NCI-H2107 treated with DMSO at 0.1 percent for 48 hours (cell line): ENCODE data around the gene ULK3.

ENCODE experiments used
- DNase-seq: peaks from one replicate; lab custom pipeline; 2025; ENCODE audit not compliant: unreplicated experiment; lab: John Stamatoyannopoulos, UW

The ULK3 gene

DNA sequence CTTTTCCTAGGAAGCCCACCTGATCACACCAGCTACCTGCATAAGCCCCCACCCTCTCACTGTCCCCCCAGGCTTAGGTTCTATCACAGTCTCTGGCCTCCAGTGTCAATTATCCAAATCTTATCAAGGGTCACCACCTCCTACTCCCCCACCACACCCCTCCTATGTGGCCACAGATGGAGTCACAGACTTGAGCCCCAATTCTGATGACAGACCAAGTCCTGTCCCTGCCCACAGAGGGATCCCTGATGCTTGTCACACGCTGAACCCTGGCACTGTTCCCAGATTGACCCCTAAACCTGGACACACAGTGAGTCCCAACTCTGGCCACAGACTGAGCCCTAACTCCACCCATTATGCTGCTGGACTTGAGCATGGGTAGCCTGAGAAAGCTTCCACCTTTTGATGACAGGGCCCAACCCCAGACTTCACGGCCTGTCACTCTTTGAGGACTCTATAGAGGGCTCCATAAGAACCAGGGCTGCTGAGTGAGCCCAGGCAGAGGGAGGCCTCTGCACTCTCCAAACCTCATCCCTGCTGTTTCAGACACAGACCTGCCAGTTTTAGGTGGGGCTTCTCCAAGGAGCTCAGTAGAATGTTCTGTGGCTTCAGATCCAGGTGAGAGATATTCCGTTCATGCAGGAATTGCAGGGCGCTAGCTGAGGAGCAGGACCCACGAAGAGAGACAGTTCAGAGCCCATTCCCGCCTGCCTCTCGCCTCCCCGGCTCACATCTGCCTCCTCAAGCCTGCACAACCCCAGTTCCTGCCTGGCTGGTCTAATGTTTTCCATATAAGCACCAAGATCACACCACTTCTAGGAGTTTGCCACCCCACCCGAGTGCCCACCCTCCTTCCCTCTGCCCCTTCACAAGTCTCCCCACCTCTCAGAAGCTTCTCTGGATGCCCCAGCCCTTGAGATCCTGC is 1.8 kb downstream of the ULK3 start:
- no peak for DNase-seq

DNA sequence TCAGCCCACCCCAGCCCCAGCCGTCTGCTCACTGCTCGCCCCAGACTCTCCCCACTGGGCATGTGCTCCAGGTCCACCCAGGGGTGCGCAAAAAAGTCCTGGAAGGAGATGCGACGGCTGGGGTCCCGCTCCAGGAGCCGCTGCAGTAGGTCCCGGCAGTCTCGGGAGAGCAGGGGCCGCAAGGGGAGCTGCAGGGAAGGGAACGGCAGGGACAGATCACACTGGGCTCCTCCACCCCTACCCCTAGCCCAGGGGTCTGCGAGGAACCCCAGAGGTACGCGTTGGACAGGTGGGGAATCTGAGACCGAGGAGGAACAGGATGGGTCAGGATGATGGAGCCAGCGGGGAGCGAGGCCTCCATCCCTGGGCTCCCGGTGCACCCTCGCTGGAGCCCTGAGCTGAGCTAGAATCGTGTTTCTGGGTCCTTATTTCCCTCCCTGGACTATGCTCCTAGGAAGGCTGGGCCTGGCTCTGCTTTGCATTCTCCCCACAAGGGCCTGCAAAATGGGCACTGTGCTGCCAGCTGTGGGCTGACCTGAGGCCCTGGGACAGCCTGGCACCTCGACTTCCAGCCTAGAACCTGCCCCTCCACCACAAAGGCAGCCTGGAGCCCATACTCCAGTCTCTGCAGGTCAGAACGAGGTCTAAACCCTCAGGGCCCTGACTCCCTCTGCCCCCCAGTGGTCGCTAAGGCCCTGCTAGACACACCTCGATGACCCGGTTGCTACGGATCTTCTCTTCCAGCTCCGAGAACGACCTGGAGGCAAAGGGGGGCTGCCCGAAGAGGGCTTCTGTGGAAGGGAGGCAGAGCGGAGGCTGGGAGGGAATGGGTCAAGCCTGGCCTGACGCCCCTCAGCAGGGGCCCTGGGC is 3.2 kb downstream of the ULK3 start:
- no peak for DNase-seq

DNA sequence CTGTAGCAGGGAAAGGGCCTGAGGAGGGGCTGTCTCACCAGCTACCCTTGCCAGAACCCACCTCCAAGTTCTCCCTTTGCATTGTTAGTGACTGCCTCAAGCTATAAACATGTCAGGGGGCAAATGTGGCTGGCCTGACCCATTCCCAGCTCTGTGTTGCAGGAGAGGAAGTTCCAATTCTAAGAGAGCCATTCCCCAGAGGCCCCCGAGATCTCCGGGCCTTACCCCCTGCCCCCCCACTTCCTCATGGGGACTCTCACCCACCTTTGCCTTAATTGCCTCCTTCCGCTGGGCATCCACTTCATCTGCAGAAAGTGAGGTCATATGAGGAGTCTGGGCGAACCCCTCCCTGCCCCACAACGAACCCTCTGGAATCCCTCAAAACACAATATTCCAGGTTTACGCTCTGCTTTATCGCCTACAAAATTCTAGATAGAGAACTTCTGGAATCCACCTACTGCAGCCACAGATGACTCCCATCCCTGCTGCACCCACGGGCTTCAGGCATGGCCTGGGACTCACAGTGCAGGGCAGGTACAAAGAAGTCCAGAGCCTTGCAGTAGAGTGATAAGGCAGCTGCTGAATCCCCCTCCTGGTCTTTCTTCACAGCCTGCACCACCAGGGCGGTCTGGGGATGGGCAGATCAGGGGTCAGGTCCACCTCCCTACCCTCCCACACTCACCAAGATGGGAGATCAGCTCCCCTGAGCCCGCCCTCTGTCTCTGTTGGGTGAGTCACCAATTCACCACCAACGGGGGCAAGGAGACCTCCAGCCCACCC is 4.0 kb downstream of the ULK3 start:
- no peak for DNase-seq

DNA sequence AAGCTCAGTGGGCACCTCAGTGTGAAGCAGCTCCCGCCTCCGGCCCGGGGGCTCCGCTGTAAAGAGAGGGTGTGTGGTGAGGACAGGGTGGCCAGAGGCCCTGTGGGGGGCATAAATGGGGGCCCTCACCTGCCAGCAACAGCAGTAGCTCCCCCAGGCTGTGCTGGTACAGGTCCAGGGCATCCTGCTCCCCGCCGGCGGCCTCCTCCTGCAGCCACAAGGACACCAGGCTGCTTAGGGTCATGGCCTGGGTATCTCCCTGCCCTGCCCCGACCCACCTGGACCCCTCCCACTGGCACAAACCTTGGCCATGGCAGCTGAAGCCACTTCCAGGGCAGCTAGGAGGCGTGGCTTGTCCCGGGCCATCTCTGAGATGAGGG is 4.8 kb downstream of the ULK3 start:
- no peak for DNase-seq

DNA sequence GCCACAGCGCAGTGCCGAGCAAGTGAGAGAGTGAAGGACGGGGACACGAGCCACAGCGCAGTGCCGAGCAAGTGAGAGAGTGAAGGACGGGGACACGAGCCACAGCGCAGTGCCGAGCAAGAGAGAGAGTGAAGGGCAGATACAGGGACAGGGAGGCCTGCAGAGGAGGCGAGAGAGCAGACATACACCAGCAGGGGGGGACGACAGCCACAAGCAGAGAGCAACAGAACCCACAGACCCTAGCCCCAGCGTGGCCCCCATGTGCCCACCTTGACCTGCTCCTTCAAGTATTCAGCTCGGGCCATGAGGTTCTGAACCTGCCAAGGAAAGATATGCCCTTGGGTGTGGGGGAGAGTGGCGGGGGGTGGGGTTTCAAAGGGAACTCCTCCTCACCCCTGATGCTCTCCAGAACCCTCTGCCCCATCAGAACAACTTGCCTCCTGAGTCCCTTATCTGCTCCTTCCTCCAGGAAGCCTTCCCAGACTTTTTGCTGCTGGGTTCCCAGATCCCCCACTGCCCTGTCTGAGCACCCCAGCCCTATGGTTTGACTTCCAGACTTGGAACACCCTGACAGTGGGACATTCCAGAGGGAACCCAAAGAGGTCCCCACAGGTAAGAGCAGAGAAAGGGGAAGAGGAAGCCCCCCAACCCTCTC is 5.3 kb downstream of the ULK3 start:
- DNase-seq, result no peak

DNA sequence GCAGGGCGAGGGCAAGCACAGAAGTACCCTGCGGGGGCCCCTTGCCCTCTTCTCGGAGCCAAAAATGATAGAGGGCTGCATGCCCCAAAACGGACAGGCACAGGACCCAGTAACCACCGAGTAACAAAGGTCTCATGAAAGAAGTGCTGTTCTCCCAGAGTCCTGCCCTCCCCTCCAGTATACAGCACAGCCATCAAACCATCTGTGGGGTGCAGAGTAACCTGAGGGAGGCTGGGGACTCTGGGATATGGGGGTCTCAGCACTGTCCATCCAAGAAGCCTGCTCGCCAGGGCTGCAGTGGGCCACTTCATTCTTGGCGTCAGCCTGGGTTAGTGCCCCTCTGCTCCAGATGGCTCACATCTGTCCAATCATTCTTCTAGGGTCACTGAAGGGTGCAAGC is 6.1 kb downstream of the ULK3 start:
- DNase-seq, result no peak

DNA sequence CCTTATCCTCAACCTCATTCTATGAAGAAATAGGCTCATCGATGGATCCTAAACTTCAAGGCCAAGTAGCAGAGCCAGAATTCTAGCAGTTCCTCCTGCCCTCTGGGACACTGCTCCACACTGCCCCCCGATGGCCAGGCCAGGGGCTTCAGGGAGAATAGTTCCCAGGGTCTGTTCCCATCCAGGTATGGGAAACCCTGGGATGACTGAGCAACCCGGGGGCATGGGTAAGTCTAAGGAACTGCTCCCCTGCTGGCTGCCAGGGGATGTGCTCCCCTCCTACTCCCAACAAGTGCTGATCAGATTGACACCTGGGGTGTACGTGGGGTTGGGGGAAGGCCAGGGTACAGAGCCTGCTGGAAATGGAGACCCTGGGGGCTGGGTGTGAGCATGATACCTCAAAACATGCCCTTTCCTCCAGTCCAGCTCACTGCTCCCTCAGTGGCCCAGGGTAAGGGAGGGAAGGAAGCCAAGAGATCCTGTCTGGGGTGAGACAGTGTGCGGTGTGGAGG is 7.6 kb downstream of the ULK3 start:
- no peak for DNase-seq

DNA sequence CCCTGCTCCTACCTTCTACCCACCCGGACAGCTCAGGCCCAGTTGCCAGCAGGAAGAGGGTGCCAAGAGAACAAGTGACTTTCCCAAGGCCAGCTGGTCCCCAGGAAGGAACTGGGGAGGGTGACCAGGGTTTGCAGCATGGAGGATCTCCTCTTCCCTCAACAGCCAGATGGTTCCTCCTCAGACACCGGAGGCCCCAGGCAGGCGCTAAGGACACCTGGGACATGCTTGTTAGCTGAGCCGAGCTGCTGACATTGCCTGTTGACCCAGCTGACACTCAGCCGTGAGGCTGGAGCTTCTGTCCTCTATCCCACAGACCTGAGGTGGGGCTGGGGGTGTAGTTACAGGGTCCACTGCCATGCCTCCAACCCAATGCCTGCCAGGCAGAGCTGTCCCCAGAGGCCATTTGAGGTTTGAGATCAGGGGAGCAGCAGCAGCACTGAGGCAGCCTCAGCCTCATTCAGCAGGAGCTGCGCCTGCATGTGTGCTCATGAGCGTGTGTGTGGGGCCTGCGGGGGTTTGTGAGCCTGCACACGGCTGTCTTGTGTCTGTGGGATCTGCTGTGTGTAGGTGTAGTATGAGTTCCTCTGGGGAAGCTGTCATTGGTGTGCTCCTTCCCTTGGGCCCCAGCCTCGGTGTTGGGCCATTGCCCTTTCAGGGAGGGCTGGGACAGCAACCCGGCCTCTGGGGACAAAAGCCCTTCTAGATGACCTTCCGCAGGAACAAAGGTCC is 9.4 kb downstream of the ULK3 start:
- DNase-seq, result no peak

DNA sequence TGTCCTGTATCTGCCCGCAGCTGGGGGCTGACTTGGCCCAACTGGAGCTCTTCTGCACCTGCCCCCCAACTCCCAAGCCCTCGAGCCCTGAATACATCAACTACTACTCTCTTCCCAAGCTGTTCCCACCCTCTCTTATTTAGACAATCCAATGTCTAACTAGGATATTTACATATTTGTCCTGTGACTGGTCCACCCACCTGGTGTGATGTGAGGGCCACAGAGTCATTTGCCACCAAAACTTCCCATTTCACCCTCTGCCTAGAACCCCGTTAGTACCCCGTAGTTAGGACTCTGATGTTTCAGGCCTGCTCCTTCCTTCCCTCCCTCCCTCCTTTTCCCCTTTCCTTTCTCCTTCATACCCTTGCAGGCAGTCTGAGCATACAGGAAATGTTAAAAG is 10.1 kb downstream of the ULK3 start:
- DNase-seq, result no peak

DNA sequence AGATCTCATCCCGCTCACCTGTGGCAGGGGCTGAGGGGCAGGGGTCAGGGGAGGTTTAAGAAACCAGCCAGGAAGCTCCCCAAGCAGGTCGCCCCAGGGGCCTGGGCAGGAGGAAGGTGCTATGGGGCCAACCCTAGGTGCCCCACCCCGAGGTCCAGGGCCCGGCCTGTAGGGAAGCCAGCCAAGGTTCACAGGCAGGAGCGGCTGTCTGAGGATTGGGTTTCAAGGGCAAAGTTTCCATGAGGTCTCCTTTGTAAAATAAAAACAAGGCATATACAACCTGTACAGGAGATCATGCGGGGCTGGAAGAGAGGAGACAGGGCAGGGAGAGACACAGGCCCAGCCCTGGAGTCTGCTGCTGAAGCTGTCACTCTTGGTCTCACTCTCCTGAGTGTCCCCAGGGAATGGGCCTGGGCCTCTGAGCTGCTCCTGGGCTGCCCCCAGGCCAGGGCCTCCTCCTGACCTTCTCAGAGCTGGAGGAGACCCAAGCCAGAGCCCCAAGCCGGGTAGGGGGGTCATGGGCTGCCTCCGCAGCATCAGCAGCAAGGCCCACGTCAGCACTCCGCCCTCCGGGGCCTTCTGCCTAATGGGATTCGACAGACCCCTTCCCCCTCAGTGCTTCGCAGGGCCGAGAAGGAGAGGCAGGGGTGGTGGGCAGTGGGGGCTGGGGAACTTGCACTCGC is 11.0 kb downstream of the ULK3 start:
- DNase-seq, result no peak

DNA sequence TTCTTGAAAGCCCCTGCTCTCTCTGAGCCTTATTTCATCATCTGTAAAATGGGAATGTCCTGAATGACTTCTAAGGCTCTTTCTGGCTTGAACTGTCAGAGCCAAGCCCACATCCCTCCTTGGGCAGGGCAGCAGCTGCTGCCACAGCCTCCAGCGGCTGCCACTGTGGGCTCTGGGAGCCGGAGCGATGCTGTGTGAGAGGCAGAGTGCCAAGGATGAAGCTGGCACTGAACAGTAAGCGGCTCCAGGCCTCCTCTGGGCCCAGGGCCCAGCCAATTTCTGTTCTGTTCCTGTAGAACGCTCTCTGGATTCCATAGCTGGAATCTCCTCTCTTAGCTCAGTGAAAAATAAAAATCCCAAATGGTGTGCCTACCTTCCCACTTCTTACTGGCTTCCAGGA is 12.1 kb downstream of the ULK3 start:
- no peak for DNase-seq

DNA sequence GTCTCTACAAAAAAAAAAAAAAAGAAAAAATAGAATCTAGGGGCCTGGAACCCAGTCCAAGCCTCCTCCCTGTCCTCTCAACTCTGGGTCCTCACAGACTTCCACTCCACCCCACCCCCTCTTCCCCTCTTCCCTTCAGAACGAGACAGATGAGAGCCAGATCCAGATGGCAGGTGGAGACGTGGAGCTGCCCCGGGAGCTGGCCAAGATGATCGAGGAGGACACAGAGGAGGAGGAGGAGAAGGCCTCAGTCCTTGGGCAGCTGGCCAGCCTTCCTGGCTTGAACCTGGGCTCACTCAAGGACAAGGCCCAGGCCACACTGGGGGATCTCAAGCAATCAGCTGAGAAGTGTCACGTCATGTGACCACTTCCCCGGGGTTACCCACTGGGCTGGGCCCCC is 13.0 kb downstream of the ULK3 start:
- no peak for DNase-seq

DNA sequence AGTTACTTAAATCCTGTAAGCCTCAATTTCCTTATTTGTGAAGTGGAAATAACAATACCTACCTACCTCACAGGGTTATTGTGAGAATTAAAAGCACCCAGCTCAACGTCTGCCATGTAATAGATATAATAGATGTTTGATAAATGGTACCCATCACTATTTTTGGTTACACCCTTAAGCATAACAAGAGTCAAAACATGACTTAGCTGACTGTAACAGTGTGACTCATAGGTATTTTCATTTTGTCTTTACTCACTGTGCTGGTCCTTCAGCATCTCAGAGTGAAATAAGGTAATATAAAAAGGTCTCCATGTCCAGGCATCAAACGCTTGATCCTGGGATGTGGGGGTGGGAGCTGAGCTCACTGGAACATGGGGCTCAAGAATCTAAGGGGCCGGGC is 13.5 kb downstream of the ULK3 start:
- no peak for DNase-seq

DNA sequence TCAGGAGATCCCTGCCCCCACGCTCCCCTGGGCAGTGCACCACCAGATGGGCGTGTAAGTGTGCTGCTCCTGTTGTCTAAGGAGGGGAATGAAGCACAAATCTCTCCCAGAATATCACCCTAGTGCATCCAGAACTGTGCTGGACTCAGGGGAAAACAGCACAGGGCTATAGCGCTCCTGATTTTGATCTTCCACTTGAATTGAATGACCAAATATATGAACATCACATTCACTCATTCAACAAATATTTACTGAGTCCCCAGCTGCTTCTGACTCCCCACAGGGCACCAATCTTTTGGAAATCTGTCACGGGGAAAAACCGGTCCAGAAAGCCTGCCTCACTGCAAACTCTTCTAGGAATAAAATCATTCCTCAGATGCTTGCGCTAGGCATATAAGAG is 14.1 kb downstream of the ULK3 start:
- no peak for DNase-seq

DNA sequence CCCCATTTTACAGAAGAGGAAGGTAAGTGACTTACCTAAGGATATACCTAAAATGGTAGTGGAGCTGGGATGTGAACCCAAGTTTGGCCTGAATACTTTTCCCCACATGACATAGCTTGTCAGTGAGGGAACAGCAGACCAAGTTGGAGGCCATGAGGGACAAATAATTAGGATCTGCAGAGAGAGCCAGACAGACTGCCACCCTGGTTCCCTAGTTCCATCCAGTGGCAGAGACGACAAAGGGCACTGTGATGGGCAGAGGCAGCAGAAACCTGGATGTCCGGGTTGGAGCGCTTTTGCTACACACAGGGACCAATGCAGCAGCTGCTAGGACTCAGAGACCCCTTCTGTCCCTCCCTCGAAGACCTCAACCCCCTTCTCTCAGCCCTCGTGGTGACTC is 15.3 kb downstream of the ULK3 start:
- no peak for DNase-seq

DNA sequence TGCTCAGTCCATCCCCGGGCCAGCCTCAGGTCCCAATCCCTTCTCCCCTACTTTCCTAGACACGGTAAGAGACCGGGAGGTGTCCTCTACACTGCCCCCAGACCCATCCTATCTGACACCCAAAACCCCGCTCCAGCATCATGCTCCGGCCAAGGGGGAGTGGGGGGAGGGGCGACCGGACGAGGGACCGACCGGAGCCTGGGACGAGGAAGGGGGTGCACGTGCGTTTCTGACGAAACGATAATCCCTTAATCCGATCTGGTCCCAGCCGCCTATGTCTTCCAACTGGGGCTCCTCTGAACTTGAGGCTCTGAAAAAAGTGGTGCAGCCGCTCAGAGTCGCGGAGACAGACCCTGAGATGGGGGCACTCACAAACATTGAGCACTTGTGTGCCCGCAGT is 16.0 kb downstream of the ULK3 start:
- no peak for DNase-seq

DNA sequence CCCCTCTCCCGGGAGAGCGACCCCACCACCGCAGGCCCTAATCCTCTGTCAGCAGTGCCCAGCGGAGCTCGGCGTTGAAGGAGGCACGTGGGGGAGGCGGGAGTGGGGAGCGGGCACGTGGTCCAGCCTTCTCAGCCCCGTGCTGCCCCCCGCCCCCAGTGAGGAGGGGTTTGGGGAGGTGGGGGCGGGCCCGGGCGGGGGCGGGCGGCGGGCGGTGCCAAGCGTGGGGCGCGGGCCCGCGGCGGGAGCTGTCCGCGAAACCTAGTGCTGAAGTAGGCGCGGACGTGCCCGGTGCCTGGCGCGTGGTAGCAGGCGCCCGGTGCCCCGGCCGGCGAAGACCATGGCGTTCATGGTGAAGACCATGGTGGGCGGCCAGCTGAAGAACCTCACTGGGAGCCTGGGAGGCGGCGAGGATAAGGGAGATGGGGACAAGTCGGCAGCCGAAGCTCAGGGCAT is 16.6 kb downstream of the ULK3 start, which contains the start of gene CPLX3:
TSS of gene CPLX3 (plus strand) at position 264 of the 456 bp plus-strand sequence. CDS start at position 341, 77 bp downstream.
- no peak for DNase-seq

DNA sequence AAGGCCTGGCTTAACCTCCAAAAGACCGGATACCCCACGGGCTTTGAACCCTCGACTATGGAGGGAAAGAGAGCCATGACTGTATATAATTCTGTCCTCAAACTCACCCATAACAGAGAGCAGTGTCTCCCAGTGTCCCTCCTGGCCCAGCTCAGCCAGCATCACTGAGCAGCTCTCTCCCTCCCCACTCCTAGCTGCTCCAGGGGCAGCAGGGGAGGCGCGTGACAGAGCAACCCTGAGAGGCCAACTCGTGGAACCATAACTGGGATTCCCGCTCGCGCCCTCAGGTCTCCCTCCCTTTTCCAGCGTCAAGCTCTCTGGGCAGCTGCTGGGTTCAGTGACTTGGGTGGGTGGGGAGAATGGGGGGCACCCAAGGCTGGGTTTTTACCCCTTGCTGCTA is 17.1 kb downstream of the ULK3 start:
- DNase-seq, result no peak

DNA sequence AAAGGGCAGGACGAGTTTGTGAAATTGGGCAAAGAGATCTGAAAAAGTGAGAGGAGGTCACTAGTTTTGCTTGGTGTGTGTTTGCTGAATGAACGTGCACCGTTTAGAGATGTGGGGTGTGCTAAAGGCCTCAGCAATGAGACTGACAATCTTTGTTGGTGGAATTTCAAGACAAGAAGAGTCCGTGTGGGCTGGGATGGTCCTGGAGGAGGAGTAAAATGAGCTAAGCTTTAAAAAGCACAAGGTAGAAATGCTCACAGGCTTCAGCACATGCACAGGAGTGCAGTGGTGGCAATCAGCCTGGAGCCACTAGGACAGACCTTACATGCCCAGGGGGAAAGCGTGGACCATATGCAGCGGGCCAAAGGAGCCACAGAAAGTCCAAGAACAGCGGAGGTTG is 18.0 kb downstream of the ULK3 start:
- DNase-seq, result no peak
